ENCODE data around the gene SPTBN5.

GRCh38 chr15:41894251-41894790, 468 bp upstream of the SPTBN5 start:
- TF ChIP-seq CTCF (IDR thresholded peaks at IDR 0.05) (no peak), POLR2A (IDR thresholded peaks at IDR 0.05) (no peak), POLR2AphosphoS5 (IDR thresholded peaks at IDR 0.05; ENCODE audit: insufficient read depth in 1 of 2, low read depth in 1 of 2) (no peak)

All from vagina (tissue), 2 donors.